ENCODE measurements around the gene CRB3.

The CRB3 gene

GRCh38 chr19:6484831-6485230 is 20.8 kb downstream of the CRB3 start:
- no peak for TF ChIP-seq EZH2phosphoT487 (conservative IDR thresholded peaks at IDR 0.05; ENCODE audit: low read length)
- TF ChIP-seq, protein P1, sequence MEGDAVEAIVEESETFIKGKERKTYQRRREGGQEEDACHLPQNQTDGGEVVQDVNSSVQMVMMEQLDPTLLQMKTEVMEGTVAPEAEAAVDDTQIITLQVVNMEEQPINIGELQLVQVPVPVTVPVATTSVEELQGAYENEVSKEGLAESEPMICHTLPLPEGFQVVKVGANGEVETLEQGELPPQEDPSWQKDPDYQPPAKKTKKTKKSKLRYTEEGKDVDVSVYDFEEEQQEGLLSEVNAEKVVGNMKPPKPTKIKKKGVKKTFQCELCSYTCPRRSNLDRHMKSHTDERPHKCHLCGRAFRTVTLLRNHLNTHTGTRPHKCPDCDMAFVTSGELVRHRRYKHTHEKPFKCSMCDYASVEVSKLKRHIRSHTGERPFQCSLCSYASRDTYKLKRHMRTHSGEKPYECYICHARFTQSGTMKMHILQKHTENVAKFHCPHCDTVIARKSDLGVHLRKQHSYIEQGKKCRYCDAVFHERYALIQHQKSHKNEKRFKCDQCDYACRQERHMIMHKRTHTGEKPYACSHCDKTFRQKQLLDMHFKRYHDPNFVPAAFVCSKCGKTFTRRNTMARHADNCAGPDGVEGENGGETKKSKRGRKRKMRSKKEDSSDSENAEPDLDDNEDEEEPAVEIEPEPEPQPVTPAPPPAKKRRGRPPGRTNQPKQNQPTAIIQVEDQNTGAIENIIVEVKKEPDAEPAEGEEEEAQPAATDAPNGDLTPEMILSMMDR (IDR thresholded peaks at IDR 0.05; ENCODE audit: insufficient read depth, low read length, poor library complexity, severe bottlenecking): no peak
- no peak overlapping the region for H3K27ac ChIP-seq (ENCODE audit: low read depth, low read length)

GRCh38 chr19:6489278-6490061 is 25.4 kb downstream of the CRB3 start:
- Histone ChIP-seq H3K4me2 (ENCODE audit: low read depth, low read length, poor library complexity, severe bottlenecking) (peak overlapping the region; percentile 55), H3K36me3 (ENCODE audit: low read length) (no peaks in the 10 kb centered on the region), H3K9ac (ENCODE audit: low read length) (peak overlapping the region; percentile 43), H3K9me3 (ENCODE audit: insufficient read depth, low read length) (no peaks in the 10 kb centered on the region), H3F3A (ENCODE audit: insufficient read depth) (no peaks in the 10 kb centered on the region), H3K79me2 (ENCODE audit: insufficient read depth, low read length) (no peaks in the 10 kb centered on the region), H3K27ac (ENCODE audit: low read depth, low read length) (no peak overlapping the region), H4K20me1 (ENCODE audit: low read depth, low read length) (no peaks in the 10 kb centered on the region), H3K9me2 (replicated peaks; ENCODE audit: insufficient read depth, low read length) (no peaks in the 10 kb centered on the region), H3K4me3 (ENCODE audit: insufficient read depth, low read length, poor library complexity, severe bottlenecking) (peak overlapping the region; percentile 15), H3K27me3 (ENCODE audit: low read length) (no peaks in the 10 kb centered on the region), H2AFZ (ENCODE audit: low read depth, low read length, severe bottlenecking) (peak overlapping the region; percentile 99)
- TF ChIP-seq, protein P1 (IDR thresholded peaks at IDR 0.05; ENCODE audit: insufficient read depth, low read length, poor library complexity, severe bottlenecking): no peak
- TF ChIP-seq EZH2phosphoT487 (conservative IDR thresholded peaks at IDR 0.05; ENCODE audit: low read length): no peak

More at GRCh38 chr19:6484831-6485230, 20.8 kb downstream of the CRB3 start:
- no peak overlapping the region for H3K4me2 ChIP-seq (ENCODE audit: low read depth, low read length, poor library complexity, severe bottlenecking)
- no peaks in the 10 kb centered on the region for H3K9me2 ChIP-seq (replicated peaks; ENCODE audit: insufficient read depth, low read length)
- peaks cover 4% of the 10 kb centered on the region; the same call in 1 of the 2 replicates for H3K79me2 ChIP-seq (ENCODE audit: insufficient read depth, low read length)
- no peak overlapping the region for H3K9ac ChIP-seq (ENCODE audit: low read length)
- H3F3A ChIP-seq (ENCODE audit: insufficient read depth): no peaks in the 10 kb centered on the region
- no peak overlapping the region for H3K4me3 ChIP-seq (ENCODE audit: insufficient read depth, low read length, poor library complexity, severe bottlenecking)
- H2AFZ ChIP-seq (ENCODE audit: low read depth, low read length, severe bottlenecking): no peak overlapping the region
- no peaks in the 10 kb centered on the region for H3K36me3 ChIP-seq (ENCODE audit: low read length)
- no peaks in the 10 kb centered on the region for H4K20me1 ChIP-seq (ENCODE audit: low read depth, low read length)
- H3K27me3 ChIP-seq (ENCODE audit: low read length): no peaks in the 10 kb centered on the region
- H3K9me3 ChIP-seq (ENCODE audit: insufficient read depth, low read length): no peaks in the 10 kb centered on the region

GRCh38 chr19:6490134-6490533 is 26.1 kb downstream of the CRB3 start:
- H3K9ac ChIP-seq (ENCODE audit: low read length): no peak overlapping the region
- H3K4me2 ChIP-seq (ENCODE audit: low read depth, low read length, poor library complexity, severe bottlenecking): peak overlapping the region; percentile 55

More at GRCh38 chr19:6490134-6490533, 26.1 kb downstream of the CRB3 start:
- Histone ChIP-seq H3F3A (ENCODE audit: insufficient read depth) (no peaks in the 10 kb centered on the region), H3K36me3 (ENCODE audit: low read length) (no peaks in the 10 kb centered on the region), H3K9me3 (ENCODE audit: insufficient read depth, low read length) (no peaks in the 10 kb centered on the region), H4K20me1 (ENCODE audit: low read depth, low read length) (no peaks in the 10 kb centered on the region), H3K79me2 (ENCODE audit: insufficient read depth, low read length) (no peaks in the 10 kb centered on the region), H2AFZ (ENCODE audit: low read depth, low read length, severe bottlenecking) (peak overlapping the region; percentile 99), H3K27me3 (ENCODE audit: low read length) (no peaks in the 10 kb centered on the region), H3K9me2 (replicated peaks; ENCODE audit: insufficient read depth, low read length) (no peaks in the 10 kb centered on the region), H3K4me3 (ENCODE audit: insufficient read depth, low read length, poor library complexity, severe bottlenecking) (no peak overlapping the region), H3K27ac (ENCODE audit: low read depth, low read length) (no peak overlapping the region)
- TF ChIP-seq, protein P1 (IDR thresholded peaks at IDR 0.05; ENCODE audit: insufficient read depth, low read length, poor library complexity, severe bottlenecking): no peak
- no peak for TF ChIP-seq EZH2phosphoT487 (conservative IDR thresholded peaks at IDR 0.05; ENCODE audit: low read length)
